Measurements from ENCODE around the gene KIF6. TPM values are rescaled to one million over a fixed set of nuclear protein-coding genes. Genes with fewer than 3 reads are reported as not detected.

Gene KIF6
- total RNA-seq, 1 experiment from 2014 or later, result not detected

DNA sequence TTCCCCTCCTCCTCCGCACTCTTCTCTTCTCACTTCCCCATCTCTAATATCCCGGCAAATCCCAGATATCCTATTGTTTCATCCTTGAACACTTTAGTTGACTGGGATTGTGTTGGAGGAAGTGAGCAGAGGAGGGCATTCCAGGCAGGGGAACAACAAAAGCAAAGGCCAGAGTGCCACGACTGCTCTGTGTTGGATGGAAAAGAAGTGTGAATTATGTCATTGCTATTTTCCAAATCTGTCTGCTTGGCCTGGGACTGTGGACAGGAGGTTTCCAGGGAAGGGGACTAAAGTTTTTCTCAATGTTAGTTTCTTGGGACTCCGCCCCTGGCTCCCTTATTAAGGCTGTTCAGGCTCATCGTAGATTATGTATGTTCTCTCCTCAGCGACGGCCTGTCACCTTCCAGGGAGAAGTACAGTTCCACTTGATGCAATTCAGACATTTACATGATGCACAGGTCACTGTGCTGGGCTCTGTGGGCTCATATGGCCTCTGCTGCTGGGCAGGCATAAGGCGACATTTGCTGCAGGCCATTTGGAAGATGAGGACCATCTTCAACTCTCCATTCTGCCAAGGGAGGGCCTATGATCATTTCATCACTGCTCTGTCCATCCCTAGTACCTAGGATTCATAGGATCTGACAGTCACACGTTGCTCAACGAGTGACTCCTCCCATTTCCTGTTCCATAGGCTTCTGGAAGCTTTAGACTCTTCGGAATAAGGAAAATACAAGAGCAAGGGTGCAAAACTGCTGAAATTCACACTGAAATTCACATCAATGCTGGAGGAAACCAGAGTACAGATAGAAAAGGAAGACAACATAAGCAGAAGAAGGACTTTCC is 303.6 kb downstream of the KIF6 start:
- in situ Hi-C loops (cut with HindIII; ENCODE audit: low pct_unique_long_range_greater_than_20kb, low sequenced_read_pairs), result no loop called here
- no peak for DNase-seq (ENCODE audit: low read depth)

- in situ Hi-C loops (cut with HindIII; ENCODE audit: low pct_unique_long_range_greater_than_20kb, low sequenced_read_pairs), result no loop called here
- no peak for DNase-seq (ENCODE audit: low read depth)
These were observed 304.6 kb downstream of the KIF6 start for GRCh38 chr6:39420300-39421265.

GRCh38 chr6:39419607-39420006 is 305.6 kb downstream of the KIF6 start:
- in situ Hi-C loops (cut with HindIII; ENCODE audit: low pct_unique_long_range_greater_than_20kb, low sequenced_read_pairs), result no loop called here

GRCh38 chr6:39417440-39417839 is 307.8 kb downstream of the KIF6 start:
- in situ Hi-C loops (cut with HindIII; ENCODE audit: low pct_unique_long_range_greater_than_20kb, low sequenced_read_pairs), result no loop called here
- no peak for DNase-seq (ENCODE audit: low read depth)

More at GRCh38 chr6:39419607-39420006, 305.6 kb downstream of the KIF6 start:
- DNase-seq (ENCODE audit: low read depth), result no peak

GRCh38 chr6:39416728-39417127 is 308.5 kb downstream of the KIF6 start:
- in situ Hi-C loops (cut with HindIII; ENCODE audit: low pct_unique_long_range_greater_than_20kb, low sequenced_read_pairs), result no loop called here
- peak; percentile 17 for DNase-seq (ENCODE audit: low read depth)

DNA sequence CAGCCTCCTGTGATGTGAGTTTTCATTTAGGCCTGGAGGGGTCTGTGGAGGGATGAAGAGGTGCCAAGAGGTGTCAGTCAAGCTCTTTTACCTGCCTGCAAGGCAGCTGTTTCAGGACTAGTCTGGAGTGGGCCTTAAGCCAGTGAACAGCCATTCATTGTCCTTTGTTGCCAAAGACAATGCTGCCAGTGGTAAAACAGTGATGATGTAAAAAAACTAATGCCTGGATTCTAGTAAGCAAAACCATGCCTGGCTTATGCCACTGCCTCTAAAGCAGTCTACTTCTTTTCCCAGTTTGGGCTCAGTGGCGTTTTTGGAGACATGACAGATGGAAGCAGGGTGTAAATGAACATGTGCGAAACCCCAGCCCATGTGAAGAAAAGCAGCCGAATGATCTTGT is 309.2 kb downstream of the KIF6 start:
- no peak for DNase-seq (ENCODE audit: low read depth)
- in situ Hi-C loops (cut with HindIII; ENCODE audit: low pct_unique_long_range_greater_than_20kb, low sequenced_read_pairs), result no loop called here

GRCh38 chr6:39415482-39415881 is 309.7 kb downstream of the KIF6 start:
- DNase-seq (ENCODE audit: low read depth), result no peak
- in situ Hi-C loops (cut with HindIII; ENCODE audit: low pct_unique_long_range_greater_than_20kb, low sequenced_read_pairs), result no loop called here

DNA sequence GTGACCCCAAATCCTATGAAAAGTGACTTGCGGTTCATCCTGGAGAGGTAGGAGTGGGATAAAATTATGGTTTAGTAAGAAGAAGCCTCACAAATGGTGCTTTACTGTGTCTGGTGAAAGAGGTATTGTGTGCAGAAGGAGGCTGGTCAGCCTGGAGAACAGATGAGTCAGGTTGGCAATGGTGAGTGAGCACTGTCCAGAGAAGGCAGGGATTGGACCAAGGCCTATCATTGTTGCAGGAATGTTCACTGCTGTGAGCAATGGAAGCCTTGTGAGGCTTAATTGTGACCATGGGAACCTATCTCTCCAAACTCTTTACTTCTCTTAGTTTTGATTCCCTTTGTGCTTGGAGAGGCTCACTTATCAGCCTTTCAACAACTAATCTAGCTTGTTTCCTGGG is 313.7 kb downstream of the KIF6 start:
- DNase-seq (ENCODE audit: low read depth), result no peak

DNA sequence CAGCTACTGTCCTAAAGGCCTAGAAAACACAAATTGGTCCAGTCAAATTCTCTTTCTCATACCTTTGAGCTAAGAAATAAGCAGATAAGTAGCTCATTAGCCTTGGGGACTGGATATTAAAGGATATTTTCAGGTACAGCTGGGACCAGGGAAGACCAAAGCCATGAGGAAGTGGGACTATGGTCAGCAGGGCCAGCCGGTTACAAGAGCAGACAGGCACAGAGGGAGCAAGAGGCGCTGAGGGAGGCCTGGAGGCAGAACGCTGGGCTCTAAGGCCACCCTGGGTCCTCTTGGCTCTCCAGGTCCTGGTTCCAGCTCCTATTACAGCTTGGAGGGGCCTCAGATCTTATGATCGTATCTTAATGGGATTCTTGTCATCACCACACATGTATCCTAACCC is 314.2 kb downstream of the KIF6 start:
- DNase-seq (ENCODE audit: low read depth), result no peak
- in situ Hi-C loops (cut with HindIII; ENCODE audit: low pct_unique_long_range_greater_than_20kb, low sequenced_read_pairs), result no loop called here

More for the DNA sequence above, 313.7 kb downstream of the KIF6 start:
- in situ Hi-C loops (cut with HindIII; ENCODE audit: low pct_unique_long_range_greater_than_20kb, low sequenced_read_pairs), result no loop called here

- in situ Hi-C loops (cut with HindIII; ENCODE audit: low pct_unique_long_range_greater_than_20kb, low sequenced_read_pairs), result no loop called here
- no peak for DNase-seq (ENCODE audit: low read depth)
These were observed 315.3 kb downstream of the KIF6 start for GRCh38 chr6:39409889-39410288.

- in situ Hi-C loops (cut with HindIII; ENCODE audit: low pct_unique_long_range_greater_than_20kb, low sequenced_read_pairs), result no loop called here
- no peak for DNase-seq (ENCODE audit: low read depth)
These were observed 317.7 kb downstream of the KIF6 start for GRCh38 chr6:39407446-39407993.

GRCh38 chr6:39404312-39404711 is 320.9 kb downstream of the KIF6 start:
- in situ Hi-C loops (cut with HindIII; ENCODE audit: low pct_unique_long_range_greater_than_20kb, low sequenced_read_pairs), result no loop called here
- no peak for DNase-seq (ENCODE audit: low read depth)

DNA sequence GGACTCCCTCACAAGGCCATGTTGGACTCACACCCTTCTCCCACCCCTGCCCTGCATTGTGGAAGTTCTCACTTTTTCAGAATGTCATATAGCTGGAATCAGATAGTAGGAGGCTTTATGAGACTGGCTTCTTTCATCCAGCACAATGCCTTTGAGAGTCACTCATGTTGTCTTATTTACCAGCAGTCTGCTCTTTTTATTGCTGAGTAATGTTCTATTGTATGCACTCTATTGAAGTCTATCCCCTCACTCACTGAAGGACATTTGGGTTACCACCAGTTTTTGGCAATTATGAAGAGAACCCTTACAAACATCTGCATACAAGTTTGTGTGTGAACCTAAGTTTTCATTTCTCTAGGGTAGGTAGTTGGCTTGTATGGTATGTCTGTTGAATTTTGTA is 321.9 kb downstream of the KIF6 start:
- in situ Hi-C loops (cut with HindIII; ENCODE audit: low pct_unique_long_range_greater_than_20kb, low sequenced_read_pairs), result no loop called here
- DNase-seq (ENCODE audit: low read depth), result no peak

DNA sequence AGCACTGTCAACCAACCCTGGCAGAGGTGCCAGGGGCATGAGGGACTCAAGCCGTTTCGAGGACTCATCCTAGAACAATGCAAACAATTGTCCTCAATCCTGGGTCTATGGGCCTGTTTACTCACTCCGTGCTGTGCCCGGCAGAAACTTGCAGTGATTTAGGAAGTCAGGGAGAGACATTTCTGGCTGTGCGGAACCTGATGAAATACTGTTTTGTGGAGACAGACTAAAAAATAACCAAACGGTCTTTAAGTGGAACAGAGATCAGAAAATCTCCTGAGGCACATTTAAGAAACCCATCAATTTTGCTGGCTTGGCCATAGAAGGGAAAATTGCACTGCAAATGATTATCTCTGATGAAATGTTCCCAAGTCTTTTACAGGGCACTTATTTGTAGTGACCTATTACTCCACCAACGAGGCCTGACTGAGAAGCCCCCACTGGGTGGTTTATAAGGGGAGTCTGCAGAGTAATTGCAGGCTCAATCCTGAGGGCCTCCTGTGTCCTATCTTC is 322.9 kb downstream of the KIF6 start:
- in situ Hi-C loops (cut with HindIII; ENCODE audit: low pct_unique_long_range_greater_than_20kb, low sequenced_read_pairs), result no loop called here

DNA sequence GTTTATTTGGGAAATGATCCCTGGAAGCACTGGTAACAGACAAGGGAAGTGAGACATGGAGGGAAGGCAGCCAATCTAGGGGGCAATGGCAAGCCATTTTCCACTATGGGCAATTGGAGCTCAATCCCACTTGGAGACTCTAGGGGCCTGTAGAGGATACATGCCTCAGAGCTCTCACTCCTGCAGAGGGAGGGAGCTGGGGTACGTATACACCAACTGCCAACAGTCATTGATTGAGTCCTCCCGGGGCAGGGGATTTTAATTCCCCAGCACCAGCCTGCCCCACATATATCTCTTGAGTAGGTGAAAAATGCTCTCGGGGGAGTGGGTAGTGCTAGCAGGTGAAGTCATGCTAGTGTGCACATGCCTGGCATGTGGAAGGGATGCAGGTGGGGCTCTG is 323.8 kb downstream of the KIF6 start:
- in situ Hi-C loops (cut with HindIII; ENCODE audit: low pct_unique_long_range_greater_than_20kb, low sequenced_read_pairs), result no loop called here
- no peak for DNase-seq (ENCODE audit: low read depth)

More for the DNA sequence above, 322.9 kb downstream of the KIF6 start:
- no peak for DNase-seq (ENCODE audit: low read depth)

- no peak for DNase-seq (ENCODE audit: low read depth)
- in situ Hi-C loops (cut with HindIII; ENCODE audit: low pct_unique_long_range_greater_than_20kb, low sequenced_read_pairs), result no loop called here
These were observed 325.2 kb downstream of the KIF6 start for GRCh38 chr6:39400026-39400425.

GRCh38 chr6:39396854-39397253 is 328.4 kb downstream of the KIF6 start:
- no peak for DNase-seq (ENCODE audit: low read depth)
- in situ Hi-C loops (cut with HindIII; ENCODE audit: low pct_unique_long_range_greater_than_20kb, low sequenced_read_pairs), result no loop called here

- in situ Hi-C loops (cut with HindIII; ENCODE audit: low pct_unique_long_range_greater_than_20kb, low sequenced_read_pairs), result no loop called here
- DNase-seq (ENCODE audit: low read depth), result no peak
These were observed 332.1 kb downstream of the KIF6 start for GRCh38 chr6:39393075-39393474.

GRCh38 chr6:39391182-39391581 is 334.0 kb downstream of the KIF6 start:
- in situ Hi-C loops (cut with HindIII; ENCODE audit: low pct_unique_long_range_greater_than_20kb, low sequenced_read_pairs), result no loop called here
- no peak for DNase-seq (ENCODE audit: low read depth)

All from Caki2 (cell line).